ENCODE measurements around the gene CFAP43.

GRCh38 chr10:104253106-104253505 is 20.9 kb upstream of the CFAP43 start:
- TF ChIP-seq GATA2 (IDR thresholded peaks at IDR 0.05; ENCODE audit: low read depth, low read length) (no peak), GATA3 (IDR thresholded peaks at IDR 0.05; ENCODE audit: low read depth, low read length) (no peak)
